BLaER1 (cell line): ENCODE data around the gene CPA4.
A peak's percentile ranks its signal among the peaks of the same experiment; 100 is the strongest.
"Not testable (repeated sequence)": the region's sequence is repeated elsewhere in the genome, so short reads cannot be mapped to it uniquely, and the experiment has no call there.

ENCODE experiments used
- H3K27ac ChIP-seq: shearing (Covaris generic); formaldehyde crosslinking; 2 replicates; pipeline ENCODE4 v1.8.1; 2022
- H3K27me3 ChIP-seq: shearing (Covaris generic); formaldehyde crosslinking; 2 replicates; pipeline ENCODE4 v1.8.1; 2022
- H3K36me3 ChIP-seq: shearing (Covaris generic); formaldehyde crosslinking; 2 replicates; pipeline ENCODE4 v1.8.1; 2022
- H3K4me1 ChIP-seq: shearing (Covaris generic); formaldehyde crosslinking; 2 replicates; pipeline ENCODE4 v1.8.1; 2022
- H3K4me2 ChIP-seq: shearing (Covaris generic); formaldehyde crosslinking; 2 replicates; pipeline ENCODE4 v1.8.1; 2022
- H3K4me3 ChIP-seq: shearing (Covaris generic); formaldehyde crosslinking; 2 replicates; pipeline ENCODE4 v1.8.1; 2022
- H3K9ac ChIP-seq: shearing (Covaris generic); formaldehyde crosslinking; 2 replicates; pipeline ENCODE4 v1.8.1; 2022
- H3K9me3 ChIP-seq: shearing (Covaris generic); formaldehyde crosslinking; 2 replicates; pipeline ENCODE4 v1.8.1; 2022
- H4K20me1 ChIP-seq: shearing (Covaris generic); formaldehyde crosslinking; 2 replicates; pipeline ENCODE4 v1.8.1; 2022
- Cebpa-rat ChIP-seq: shearing (Covaris generic); IDR thresholded peaks from 2 replicates; pipeline ENCODE4 v1.8.1; 2022

Gene CPA4

DNA sequence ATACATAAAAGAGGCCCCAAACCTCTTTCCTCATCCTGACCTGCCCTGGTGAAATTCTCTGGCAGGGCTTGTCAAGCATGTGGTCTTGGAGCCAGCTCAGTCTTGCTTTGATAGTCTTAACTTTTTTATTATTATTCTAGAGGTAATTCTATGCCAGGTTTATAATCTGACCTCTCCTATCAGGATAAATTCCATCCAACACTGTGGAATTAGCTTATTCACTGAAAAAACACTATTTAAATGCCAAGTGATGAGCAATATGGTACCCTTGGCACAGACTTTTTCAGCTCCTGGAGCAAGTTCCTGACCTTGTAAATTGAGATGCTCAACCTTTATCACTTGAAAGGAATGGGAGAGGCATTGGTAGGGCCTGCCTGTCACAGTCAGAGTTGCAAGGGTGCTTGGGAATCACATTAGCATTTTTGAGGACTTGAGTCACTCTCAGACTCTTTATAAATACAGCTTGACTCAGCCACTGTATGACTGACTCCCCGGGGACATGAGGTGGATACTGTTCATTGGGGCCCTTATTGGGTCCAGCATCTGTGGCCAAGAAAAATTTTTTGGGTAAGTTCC, at the start of gene CPA4:
TSS of gene CPA4 (plus strand) at position 480 of the 576 bp plus-strand sequence. CDS start at position 500, 20 bp downstream.
- no peak within 1 kb of the TSS for H3K4me2 ChIP-seq
- H4K20me1 ChIP-seq = no peaks in the 10 kb centered on the region
- no peaks in the 10 kb centered on the region for H3K36me3 ChIP-seq
- no peaks in the 10 kb centered on the region for H3K4me1 ChIP-seq
- H3K27me3 ChIP-seq = no peaks in the 10 kb centered on the region
- no peak within 1 kb of the TSS for H3K9ac ChIP-seq
- no peak within 1 kb of the TSS for H3K27ac ChIP-seq
- no peak for TF ChIP-seq Cebpa-rat
- H3K9me3 ChIP-seq = no peaks in the 10 kb centered on the region
- no peak within 1 kb of the TSS for H3K4me3 ChIP-seq

GRCh38 chr7:130243486-130243885, 49.5 kb upstream of the CPA4 start:
- H3K9ac ChIP-seq, H4K20me1 ChIP-seq, H3K4me2 ChIP-seq, H3K27me3 ChIP-seq, H3K4me3 ChIP-seq, H3K27ac ChIP-seq, H3K36me3 ChIP-seq, H3K4me1 ChIP-seq, H3K9me3 ChIP-seq: not testable (repeated sequence)

GRCh38 chr7:130246491-130246890, 46.5 kb upstream of the CPA4 start:
- H4K20me1 ChIP-seq, H3K4me1 ChIP-seq, H3K9me3 ChIP-seq, H3K4me3 ChIP-seq, H3K36me3 ChIP-seq, H3K9ac ChIP-seq, H3K4me2 ChIP-seq, H3K27ac ChIP-seq, H3K27me3 ChIP-seq: not testable (repeated sequence)

DNA sequence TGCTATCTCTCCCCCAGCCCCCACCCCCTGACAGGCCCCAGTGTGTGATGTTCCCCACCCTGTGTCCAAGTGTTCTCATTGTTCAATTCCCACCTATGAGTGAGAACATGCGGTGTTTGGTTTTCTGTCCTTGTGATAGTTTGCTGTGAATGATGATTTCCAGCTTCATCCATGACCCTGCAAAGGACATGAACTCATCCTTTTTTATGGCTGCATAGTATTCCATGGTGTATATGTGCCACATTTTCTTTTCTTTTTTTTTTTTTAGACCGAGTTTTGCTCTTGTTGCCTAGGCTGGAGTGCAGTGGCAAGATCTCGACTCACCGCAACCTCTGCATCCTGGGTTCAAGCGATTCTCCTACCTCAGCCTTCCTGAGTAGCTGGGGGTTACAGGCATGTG, 44.1 kb upstream of the CPA4 start:
- not testable (repeated sequence) for H3K27ac ChIP-seq, H3K4me3 ChIP-seq, H3K27me3 ChIP-seq, H3K4me1 ChIP-seq, H3K36me3 ChIP-seq, H4K20me1 ChIP-seq, H3K4me2 ChIP-seq, H3K9ac ChIP-seq
- 0 out of 2 replicates have a peak, but pooled peaks cover 15% of the 10 kb centered on the region for H3K9me3 ChIP-seq

DNA sequence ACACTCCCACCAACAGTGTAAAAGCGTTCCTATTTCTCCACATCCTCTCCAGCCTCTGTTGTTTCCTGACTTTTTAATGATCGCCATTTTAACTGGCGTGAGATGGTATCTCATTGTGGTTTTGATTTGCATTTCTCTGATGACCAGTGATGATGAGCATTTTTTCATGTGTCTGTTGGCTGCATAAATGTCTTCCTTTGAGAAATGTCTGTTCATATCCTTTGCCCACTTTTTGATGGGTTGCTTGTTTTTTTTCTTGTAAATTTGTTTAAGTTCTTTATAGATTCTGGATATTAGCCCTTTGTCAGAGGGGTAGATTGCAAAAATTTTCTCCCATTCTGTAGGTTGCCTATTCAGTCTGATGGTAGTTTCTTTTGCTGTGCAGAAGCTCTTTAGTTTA, 43.3 kb upstream of the CPA4 start:
- not testable (repeated sequence) for H3K9ac ChIP-seq, H3K27me3 ChIP-seq, H3K27ac ChIP-seq, H3K36me3 ChIP-seq, H3K4me3 ChIP-seq, H3K4me2 ChIP-seq, H4K20me1 ChIP-seq, H3K4me1 ChIP-seq
- H3K9me3 ChIP-seq = peaks cover 18% of the 10 kb centered on the region; the same call in 1 of the 2 replicates

DNA sequence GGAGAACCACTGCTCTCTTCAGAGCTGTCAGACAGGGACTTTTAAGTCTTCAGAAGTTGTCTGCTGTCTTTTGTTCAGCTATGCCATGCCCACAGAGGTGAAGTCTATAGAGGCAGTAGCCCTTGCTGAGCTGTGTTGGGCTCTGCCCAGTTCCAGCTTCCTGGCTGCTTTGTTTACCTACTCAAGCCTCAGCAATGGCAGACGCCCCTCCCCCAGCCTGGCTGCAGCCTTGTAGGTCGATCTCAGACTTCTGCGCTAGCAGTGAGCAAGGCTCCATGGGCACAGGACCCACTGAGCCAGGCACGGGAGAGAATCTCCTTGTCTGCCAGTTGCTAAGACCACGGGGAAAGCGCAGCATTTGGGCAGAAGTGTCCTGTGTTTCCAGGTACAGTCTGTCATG, 38.4 kb upstream of the CPA4 start:
- H3K36me3 ChIP-seq = no peaks in the 10 kb centered on the region
- H3K9ac ChIP-seq = no peak overlapping the region
- no peak overlapping the region for H3K27ac ChIP-seq
- no peaks in the 10 kb centered on the region for H4K20me1 ChIP-seq
- H3K27me3 ChIP-seq = no peaks in the 10 kb centered on the region
- no peak for TF ChIP-seq Cebpa-rat
- no peaks in the 10 kb centered on the region for H3K4me1 ChIP-seq
- no peak overlapping the region for H3K4me3 ChIP-seq
- peaks cover 16% of the 10 kb centered on the region; the same call in 1 of the 2 replicates for H3K9me3 ChIP-seq
- no peak overlapping the region for H3K4me2 ChIP-seq

- no peak for TF ChIP-seq Cebpa-rat
- H3K4me1 ChIP-seq = no peaks in the 10 kb centered on the region
- H3K36me3 ChIP-seq = no peaks in the 10 kb centered on the region
- H3K4me2 ChIP-seq = no peak overlapping the region
- no peak overlapping the region for H3K9ac ChIP-seq
- no peaks in the 10 kb centered on the region for H4K20me1 ChIP-seq
- peaks cover 16% of the 10 kb centered on the region; the same call in 1 of the 2 replicates for H3K9me3 ChIP-seq
- H3K27ac ChIP-seq = no peak overlapping the region
- H3K4me3 ChIP-seq = no peak overlapping the region
- no peaks in the 10 kb centered on the region for H3K27me3 ChIP-seq
These were observed 36.3 kb upstream of the CPA4 start for GRCh38 chr7:130256704-130257103.

DNA sequence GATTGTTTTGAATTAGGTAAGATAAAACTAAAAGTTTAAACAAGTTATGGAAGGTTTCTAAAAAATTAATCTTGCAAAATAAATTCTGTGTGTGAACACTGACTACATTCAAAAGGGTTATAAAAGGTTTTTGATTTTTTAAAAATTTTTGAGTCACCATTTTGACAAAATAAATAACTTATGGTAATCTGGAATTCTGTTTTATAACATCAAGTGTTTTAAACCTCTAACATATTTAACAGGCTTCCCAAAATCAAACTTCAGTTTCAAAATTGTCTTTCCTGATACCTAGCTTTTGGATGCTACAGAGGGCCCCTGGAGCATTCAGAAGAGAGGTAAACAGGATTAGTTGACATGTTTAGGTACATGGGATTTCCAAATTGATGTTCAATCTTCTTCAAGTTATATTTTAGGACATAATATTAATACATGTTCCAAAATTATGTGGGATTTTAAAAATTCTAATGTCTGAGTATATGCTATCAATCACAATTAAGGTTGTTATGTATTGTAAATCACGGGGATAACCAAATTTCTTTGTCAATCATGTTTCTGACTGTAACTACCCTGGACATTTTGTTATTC, 34.4 kb upstream of the CPA4 start:
- Histone ChIP-seq H3K27me3 (no peaks in the 10 kb centered on the region), H4K20me1 (no peaks in the 10 kb centered on the region), H3K9ac (no peak overlapping the region), H3K4me3 (no peak overlapping the region), H3K27ac (no peak overlapping the region), H3K36me3 (no peaks in the 10 kb centered on the region), H3K4me1 (peaks cover 10% of the 10 kb centered on the region), H3K4me2 (no peak overlapping the region), H3K9me3 (peaks cover 9% of the 10 kb centered on the region; the same call in 1 of the 2 replicates)
- no peak for TF ChIP-seq Cebpa-rat

- Histone ChIP-seq H3K4me1 (peaks cover 10% of the 10 kb centered on the region), H3K9ac (no peak overlapping the region)
These were observed 30.5 kb upstream of the CPA4 start for GRCh38 chr7:130262448-130262847.

DNA sequence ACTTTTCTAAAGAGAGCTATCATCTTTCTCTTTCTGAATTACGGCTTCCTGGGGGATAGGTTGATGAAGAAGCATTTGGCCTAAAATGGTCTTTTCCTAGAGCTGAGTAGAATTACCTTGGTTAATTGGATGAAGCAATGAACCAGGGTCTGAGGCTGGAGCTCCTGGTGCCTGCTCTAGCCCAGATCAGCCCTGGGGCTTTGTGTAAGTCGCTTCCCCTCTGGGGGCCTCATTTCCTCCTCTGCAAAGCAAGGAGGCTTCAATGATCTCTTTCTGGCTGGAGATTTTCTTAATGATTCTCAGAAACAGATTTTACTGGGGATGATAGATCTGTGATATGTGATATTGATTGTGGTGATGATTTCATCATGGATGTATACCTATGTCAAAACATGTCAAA, 29.8 kb upstream of the CPA4 start:
- no peak overlapping the region for H3K27ac ChIP-seq
- H3K9me3 ChIP-seq = no peaks in the 10 kb centered on the region
- H3K27me3 ChIP-seq = no peaks in the 10 kb centered on the region
- H3K4me3 ChIP-seq = no peak overlapping the region
- no peaks in the 10 kb centered on the region for H4K20me1 ChIP-seq
- no peak for TF ChIP-seq Cebpa-rat
- no peak overlapping the region for H3K9ac ChIP-seq
- H3K4me2 ChIP-seq = peak overlapping the region; percentile 27; the same call in 1 of the 2 replicates
- no peaks in the 10 kb centered on the region for H3K36me3 ChIP-seq
- H3K4me1 ChIP-seq = peaks cover 10% of the 10 kb centered on the region

More at GRCh38 chr7:130262448-130262847, 30.5 kb upstream of the CPA4 start:
- H3K36me3 ChIP-seq = no peaks in the 10 kb centered on the region
- no peaks in the 10 kb centered on the region for H3K27me3 ChIP-seq
- no peaks in the 10 kb centered on the region for H3K9me3 ChIP-seq
- H3K27ac ChIP-seq = no peak overlapping the region
- 0 out of 2 replicates have a peak overlapping the region, but pooled peaks have one; percentile 27 for H3K4me2 ChIP-seq
- no peaks in the 10 kb centered on the region for H4K20me1 ChIP-seq
- no peak overlapping the region for H3K4me3 ChIP-seq
- no peak for TF ChIP-seq Cebpa-rat
